Stimulated activated CD8-positive, alpha-beta memory T cell treated with anti-CD3 and anti-CD28 coated beads, Interleukin-2, amount 100 ng/mL, for 48 hours (primary cell): ENCODE measurements around the gene TAF7L.
A peak's percentile ranks its signal among the peaks of the same experiment; 100 is the strongest.

ENCODE experiments used
- DNase-seq, 2 donors: peaks; one replicate each; pipeline ENCODE4 v3.0.0-alpha.2; 2020; ENCODE audit warnings: low read depth in 2 of 2

TAF7L gene

GRCh38 chrX:101223226-101223625 lies 67.9 kb downstream of the TAF7L start:
- DNase-seq: no peak

- DNase-seq: no peak
Observed at GRCh38 chrX:101220662-101221260, 70.4 kb downstream of the TAF7L start.

- peak in 1 of 2 donors; percentile 0 for DNase-seq
Observed at GRCh38 chrX:101219864-101220346, 71.2 kb downstream of the TAF7L start.

GRCh38 chrX:101219116-101219863 lies 71.8 kb downstream of the TAF7L start, which contains the start of gene DRP2:
TSS of gene DRP2 (plus strand) at chrX:101219786. CDS start at chrX:101231648, 11,862 bp downstream.
- no peak for DNase-seq
